Measurements from ENCODE around the gene DYNC1I2. TPM values are rescaled to one million over a fixed set of nuclear protein-coding genes. Genes with fewer than 3 reads are reported as not detected.
"Not testable (repeated sequence)": the region's sequence is repeated elsewhere in the genome, so short reads cannot be mapped to it uniquely, and the experiment has no call there.

The DYNC1I2 gene
- total RNA-seq, 4 donors from 2014 or later, result 40.0 to 93.7 (median 59.3) TPM

- ATAC-seq (no peak), DNase-seq (no peak)
- Histone ChIP-seq H3K9me3 (no peaks in the 10 kb centered on the region), H3K27me3 (no peaks in the 10 kb centered on the region), H3K27ac (no peak overlapping the region), H3K36me3 (peaks cover 0 to 30% of the 10 kb centered on the region in 2 donors), H3K4me1 (no peaks in the 10 kb centered on the region), H3K4me3 (no peak overlapping the region)
- TF ChIP-seq CTCF (IDR thresholded peaks at IDR 0.05 in 4 of 5, conservative IDR thresholded peaks at IDR 0.05 in 1 of 5), result no peak
- no peak for TF ChIP-seq POLR2A (IDR thresholded peaks at IDR 0.05)
- intact Hi-C loops (cut with DNase I; ENCODE audit: low total_unique reads), result no loop called here
- in situ Hi-C loops (cut with MboI; ENCODE audit: low sequenced_read_pairs in 4 of 4), result no loop called here
Observed at GRCh38 chr2:171762879-171763573, 75.8 kb downstream of the DYNC1I2 start.

- no peak for ATAC-seq
- Histone ChIP-seq H3K27me3 (no peaks in the 10 kb centered on the region), H3K36me3 (peaks cover 0 to 32% of the 10 kb centered on the region in 2 donors), H3K4me1 (no peaks in the 10 kb centered on the region), H3K27ac (no peak overlapping the region), H3K9me3 (no peaks in the 10 kb centered on the region), H3K4me3 (no peak overlapping the region)
- in situ Hi-C loops (cut with MboI; ENCODE audit: low sequenced_read_pairs in 4 of 4) (no loop called here), intact Hi-C loops (cut with DNase I; ENCODE audit: low total_unique reads) (no loop called here)
- DNase-seq, result no peak
- TF ChIP-seq POLR2A (IDR thresholded peaks at IDR 0.05) (no peak), CTCF (IDR thresholded peaks at IDR 0.05 in 4 of 5, conservative IDR thresholded peaks at IDR 0.05 in 1 of 5) (no peak)
Observed at GRCh38 chr2:171763602-171764001, 76.3 kb downstream of the DYNC1I2 start.

GRCh38 chr2:171771463-171771862 lies 84.2 kb downstream of the DYNC1I2 start:
- Histone ChIP-seq H3K27me3 (no peaks in the 10 kb centered on the region), H3K36me3 (peaks cover 0 to 13% of the 10 kb centered on the region in 2 donors), H3K27ac (no peak overlapping the region), H3K4me3 (no peak overlapping the region), H3K4me1 (no peaks in the 10 kb centered on the region), H3K9me3 (no peaks in the 10 kb centered on the region)
- in situ Hi-C loops (cut with MboI; ENCODE audit: low sequenced_read_pairs in 4 of 4), result no loop called here
- intact Hi-C loops (cut with DNase I; ENCODE audit: low total_unique reads), result no loop called here
- TF ChIP-seq CTCF (IDR thresholded peaks at IDR 0.05 in 4 of 5, conservative IDR thresholded peaks at IDR 0.05 in 1 of 5) (no peak), POLR2A (IDR thresholded peaks at IDR 0.05) (no peak)
- ATAC-seq (no peak), DNase-seq (no peak)

GRCh38 chr2:171772373-171772772 lies 85.1 kb downstream of the DYNC1I2 start:
- no peak for DNase-seq
- in situ Hi-C loops (cut with MboI; ENCODE audit: low sequenced_read_pairs in 4 of 4) (no loop called here), intact Hi-C loops (cut with DNase I; ENCODE audit: low total_unique reads) (no loop called here)
- Histone ChIP-seq H3K27me3 (no peaks in the 10 kb centered on the region), H3K36me3 (peaks cover 0 to 12% of the 10 kb centered on the region in 2 donors), H3K4me3 (no peak overlapping the region), H3K4me1 (no peaks in the 10 kb centered on the region), H3K27ac (no peak overlapping the region), H3K9me3 (no peaks in the 10 kb centered on the region)
- ATAC-seq, result no peak
- TF ChIP-seq POLR2A (IDR thresholded peaks at IDR 0.05) (no peak), CTCF (IDR thresholded peaks at IDR 0.05 in 4 of 5, conservative IDR thresholded peaks at IDR 0.05 in 1 of 5) (no peak)

- H3K36me3 ChIP-seq, result peaks cover 0 to 15% of the 10 kb centered on the region in 2 donors
- H3K4me3 ChIP-seq; H3K27ac ChIP-seq; in situ Hi-C loops (cut with MboI; ENCODE audit: low sequenced_read_pairs in 4 of 4); intact Hi-C loops (cut with DNase I; ENCODE audit: low total_unique reads); DNase-seq; ATAC-seq; H3K9me3 ChIP-seq; H3K27me3 ChIP-seq; H3K4me1 ChIP-seq: not testable (repeated sequence)
Observed at GRCh38 chr2:171774581-171774980, 87.3 kb downstream of the DYNC1I2 start.
